K562 treated with DMSO at 1 percent for 24 hours (cell line): Measurements from ENCODE around the gene PCNX4. TPM values are rescaled to one million over a fixed set of nuclear protein-coding genes. Genes with fewer than 3 reads are reported as not detected.

Experiments
- total RNA-seq: library from RNA; unstranded; fragments of 300-600 nt; gene quantifications from 2 replicates; pipeline ENCODE4 v1.2.3, GENCODE V29; 2022; ENCODE audit warnings: low read depth; ENCODE audit not compliant: insufficient read depth

PCNX4 gene
- total RNA-seq = 5.5 and 7.8 TPM in 2 replicates

DNA sequence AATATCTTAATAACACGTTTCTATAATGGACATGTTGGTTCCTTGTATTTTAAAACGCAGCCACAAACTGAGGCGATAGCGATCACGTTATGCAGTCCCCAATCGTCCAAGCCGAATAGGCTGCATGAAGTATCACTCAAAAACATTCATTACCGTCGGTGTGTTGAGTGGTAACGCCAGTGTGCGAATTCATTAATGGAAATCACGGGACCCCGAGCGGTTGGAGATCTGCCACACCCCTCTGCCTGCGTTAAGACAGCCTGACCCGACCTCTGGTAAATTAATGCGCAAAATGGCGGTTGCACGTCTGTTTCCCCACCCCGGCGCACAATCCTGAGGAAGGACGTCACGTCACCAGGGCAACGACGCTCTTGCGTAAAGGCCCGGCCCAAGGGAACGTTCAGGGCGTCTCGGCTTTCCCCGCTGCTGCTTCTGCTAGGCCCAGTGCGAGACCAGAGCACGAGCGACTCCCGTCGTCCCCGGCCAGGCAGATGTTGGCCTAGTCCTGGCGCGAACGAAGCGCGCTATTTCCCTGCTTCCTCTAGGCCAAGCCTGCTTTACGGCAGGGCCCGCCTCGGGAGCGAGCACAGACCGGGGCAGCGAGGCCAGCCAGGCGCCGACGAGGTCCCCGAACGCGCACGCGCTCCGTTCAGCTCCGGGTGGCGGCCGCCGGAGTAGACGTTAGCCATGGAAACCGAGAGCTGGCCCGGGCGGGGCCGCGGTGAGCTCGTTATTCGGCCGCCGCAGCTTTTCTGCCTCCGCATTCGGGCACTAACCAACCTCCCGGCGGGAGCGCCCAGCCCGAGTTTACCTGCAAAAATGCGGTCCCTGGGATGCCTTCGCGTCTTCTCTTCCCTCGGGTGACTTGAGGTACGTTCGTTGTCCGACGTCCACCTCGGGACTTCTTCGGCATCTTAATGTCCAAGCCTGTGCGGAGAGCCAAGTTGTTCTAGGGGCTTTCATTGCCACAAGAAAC is at the start of gene PCNX4:
PCNX4 (plus strand) TSS at position 374 of the 976 bp plus-strand sequence. CDS start 15,716 bp downstream, outside the sequence.

DNA sequence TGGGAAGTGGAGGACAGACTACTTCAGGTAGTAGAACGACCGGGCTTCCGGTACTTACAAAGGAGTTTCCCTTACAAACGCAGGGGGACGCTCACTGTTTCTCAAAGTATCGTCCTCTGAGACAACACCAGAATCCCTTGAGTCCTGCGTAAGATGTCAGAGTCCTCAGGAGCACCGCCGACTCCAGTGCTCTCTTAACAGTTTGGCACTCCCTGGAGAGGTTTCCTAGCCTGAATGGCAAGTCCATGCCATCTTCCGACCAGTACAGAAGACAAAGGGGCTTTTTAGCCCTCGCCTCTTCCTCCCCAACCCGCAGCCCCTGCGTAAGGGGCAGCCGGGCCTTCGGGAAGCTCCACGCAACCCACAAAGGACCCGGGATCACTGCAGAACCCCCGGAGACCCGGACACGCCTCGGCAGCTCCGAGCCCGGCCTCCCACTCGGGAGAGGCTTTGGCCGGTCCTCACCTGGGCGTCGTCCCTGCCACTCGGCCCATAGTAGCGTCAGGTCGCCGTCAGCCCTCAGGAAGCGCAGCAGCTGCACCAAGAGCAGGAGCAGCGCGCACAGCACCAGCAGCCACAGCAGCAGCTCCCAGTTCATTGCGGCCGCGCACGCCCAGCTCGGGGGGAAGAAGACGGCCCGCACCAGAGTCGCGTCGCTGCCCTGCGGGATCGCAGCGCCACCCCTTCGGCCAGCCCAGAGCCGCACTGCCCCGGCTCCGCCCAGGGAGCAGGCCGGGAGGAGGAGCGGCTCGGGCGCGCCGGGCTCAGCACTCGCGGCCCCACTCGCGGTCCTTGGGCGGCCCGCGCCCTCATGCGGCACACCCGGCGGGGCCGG is 73.2 kb downstream of the PCNX4 start, which contains the start of gene DHRS7:
DHRS7 (minus strand) TSS at position 687 of the 835 bp plus-strand sequence; CDS start at position 598, 89 bp downstream.

Other genes starting within 250 kb of the PCNX4 start
- not detected in 2 replicates for gene RTN1, start 221.1 kb upstream of the PCNX4 start, total RNA-seq
- not detected in 2 replicates for gene LRRC9, start 171.8 kb upstream of the PCNX4 start, total RNA-seq
- gene DHRS7, start 73.5 kb downstream of the PCNX4 start, total RNA-seq = 25.8 and 28.5 TPM in 2 replicates
- 9.8 and 12.1 TPM in 2 replicates for gene PPM1A, start 157.3 kb downstream of the PCNX4 start, total RNA-seq